Lung microvascular endothelial cell (primary cell): Measurements from ENCODE around the gene FAM174B. TPM values are rescaled to one million over a fixed set of nuclear protein-coding genes. Genes with fewer than 3 reads are reported as not detected.

ENCODE experiments used
- DNase-seq, 2 donors: peaks; one replicate each; pipeline versions ENCODE4 v3.0.0 to v3.0.0-alpha.2; 2010; ENCODE audit warnings: low read depth in 2 of 2
- total RNA-seq: library from RNA; depleted of rRNA; stranded (reverse); fragments of >200 nt; gene quantifications from 2 replicates; pipeline ENCODE4 v1.2.1, GENCODE V29; 2014

Gene FAM174B
- 57.3 and 92.3 TPM in 2 replicates for total RNA-seq

DNA sequence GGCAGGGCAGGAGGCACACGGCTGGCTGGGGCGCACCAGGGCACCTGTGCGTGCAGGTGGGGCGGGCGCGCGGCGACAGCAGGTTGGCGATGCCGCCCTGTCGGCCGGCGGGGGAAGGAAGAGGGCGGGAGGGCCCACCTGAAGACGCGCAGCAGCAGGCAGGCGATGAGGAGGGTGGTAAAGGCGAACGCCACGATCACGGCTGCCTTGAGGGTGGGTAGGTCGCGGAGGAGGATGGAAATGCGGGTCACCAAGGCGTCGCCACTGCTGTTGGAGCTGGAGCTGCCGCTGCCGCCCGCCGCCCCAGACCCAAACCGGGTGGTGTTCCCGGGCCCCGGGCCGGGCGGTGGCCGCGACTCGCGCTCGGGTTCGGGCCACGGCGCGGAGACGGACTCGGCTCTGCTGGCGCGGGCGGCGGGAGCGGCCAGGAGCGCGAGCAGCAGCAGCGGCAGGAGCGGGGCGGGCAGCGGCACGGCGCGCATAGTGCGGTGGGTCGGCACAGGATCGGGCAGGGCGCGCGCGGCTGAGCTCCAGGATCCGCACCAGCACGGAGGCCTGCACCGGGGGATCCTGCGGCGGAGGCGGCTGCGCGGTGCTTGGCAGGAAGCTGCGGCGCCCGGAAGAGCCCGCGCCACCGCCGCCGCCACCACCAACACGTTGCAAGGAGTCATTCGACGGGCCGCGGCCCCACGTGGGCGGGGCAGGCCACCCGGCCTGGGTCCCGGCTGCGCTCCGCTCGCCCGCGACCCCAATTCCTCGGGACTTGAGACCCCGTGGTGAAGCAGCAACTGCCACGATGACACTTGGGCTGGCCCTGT lies at the start of gene FAM174B:
TSS of gene FAM174B (minus strand) at position 598 of the 818 bp plus-strand sequence.
- peak in 1 of 2 donors; percentile 74 for DNase-seq

DNA sequence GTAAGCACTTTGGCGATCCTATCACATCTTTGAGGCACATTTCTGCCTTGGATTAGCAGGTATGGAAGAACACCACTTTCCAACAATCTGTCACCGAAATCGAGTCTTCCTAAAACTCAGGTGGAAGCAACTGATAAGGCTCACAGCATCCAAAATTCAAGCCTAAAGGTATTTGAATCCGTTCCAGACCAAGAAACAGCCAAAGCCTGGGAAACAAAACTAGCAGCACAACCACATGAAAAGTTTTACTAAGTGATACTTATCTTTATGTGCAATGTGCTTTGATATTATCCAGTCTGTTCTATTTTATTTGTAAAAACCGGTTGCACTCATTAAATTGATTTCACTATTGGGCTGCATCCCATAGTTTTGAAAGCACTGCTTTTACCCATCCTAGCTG lies 40.5 kb upstream of the FAM174B start:
- no peak for DNase-seq

DNA sequence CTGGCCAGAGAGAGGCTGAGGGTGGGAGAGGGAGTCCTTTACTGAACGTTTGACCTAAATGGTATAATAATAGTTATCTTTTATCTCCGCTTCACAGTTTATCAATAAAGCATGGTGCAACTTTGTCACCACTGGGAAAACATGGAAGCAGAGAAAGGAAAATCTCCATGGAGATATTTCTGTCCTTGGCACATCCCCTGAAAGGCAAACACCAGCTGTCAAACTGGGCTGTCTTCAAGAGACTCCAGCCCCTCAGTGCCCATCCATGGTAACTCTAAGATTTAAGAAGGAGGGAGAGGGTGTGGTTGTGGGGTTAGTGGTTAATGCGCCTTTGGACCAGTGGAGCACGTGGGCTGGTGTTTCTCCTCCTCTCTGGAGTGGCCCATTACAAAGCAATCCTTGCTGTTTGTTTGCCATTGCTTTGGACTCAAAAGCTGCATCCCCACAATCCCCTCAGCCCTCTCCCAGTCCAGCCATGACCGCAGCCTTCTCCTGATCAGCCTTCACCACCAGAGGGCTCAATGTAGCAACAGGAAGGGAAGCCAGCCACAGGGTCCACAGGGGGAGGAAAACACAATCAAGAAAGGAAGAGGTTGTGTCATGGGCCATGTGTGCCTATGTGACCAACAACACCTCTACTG lies 38.2 kb upstream of the FAM174B start:
- DNase-seq: peak; percentile 53 to 56

- no peak for DNase-seq
Observed at GRCh38 chr15:92690395-92690794, 34.8 kb upstream of the FAM174B start.

GRCh38 chr15:92687746-92688145 lies 32.2 kb upstream of the FAM174B start:
- DNase-seq: no peak

- DNase-seq: peak in 1 of 2 donors; percentile 76
Observed at GRCh38 chr15:92687195-92687602, 31.6 kb upstream of the FAM174B start.

DNA sequence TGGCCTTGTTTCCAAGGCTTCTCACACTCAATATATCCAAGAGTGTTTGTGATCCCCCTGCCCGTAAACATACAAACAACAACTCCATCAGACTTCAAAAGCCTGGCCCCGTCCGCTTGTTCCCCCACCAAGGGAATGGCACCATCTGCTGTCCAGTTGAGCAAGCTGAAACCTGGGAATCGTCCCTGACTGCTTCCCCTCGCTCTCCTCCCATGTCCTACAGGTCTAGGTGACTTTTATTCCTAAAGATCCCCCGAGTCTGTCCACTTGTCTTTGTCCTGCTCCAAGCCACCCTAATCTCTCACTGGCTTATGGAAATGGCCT lies 27.9 kb upstream of the FAM174B start:
- DNase-seq: peak; percentile 34 to 84

DNA sequence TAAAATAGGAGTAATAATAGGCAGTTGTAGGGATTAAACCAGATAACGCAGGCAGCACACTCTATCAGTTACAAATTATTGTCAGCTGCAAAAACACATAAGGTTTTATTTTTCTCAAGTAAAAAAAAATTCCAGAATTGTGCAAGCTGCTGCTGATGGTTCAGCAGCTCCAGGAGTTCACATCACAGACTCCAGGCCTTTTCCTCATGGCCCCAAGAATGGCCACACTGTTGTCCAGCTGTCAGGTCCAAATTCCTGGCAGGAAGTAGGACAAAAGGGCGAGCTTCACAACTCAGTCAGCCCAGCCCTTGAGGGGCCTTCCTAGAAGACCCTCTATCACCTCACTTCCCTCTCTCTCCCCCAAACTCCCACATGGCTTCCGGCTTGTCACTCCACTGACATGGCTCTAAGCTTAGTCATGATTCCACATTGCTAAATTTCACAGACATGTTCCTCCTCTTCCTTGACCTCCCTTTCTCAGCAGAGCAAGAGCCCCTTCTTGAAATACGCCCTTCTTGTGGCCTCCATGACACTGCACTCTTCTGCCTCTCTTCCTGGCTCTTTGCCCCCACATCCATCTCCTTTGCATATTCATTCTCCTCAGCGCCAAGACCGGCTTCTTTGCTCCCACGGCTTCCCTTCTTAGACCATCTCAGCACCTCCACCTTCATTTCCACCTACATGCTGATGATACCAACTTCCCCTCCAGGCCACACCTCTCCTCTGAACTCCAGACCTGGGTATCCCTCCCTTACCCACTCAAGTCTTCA lies 27.4 kb upstream of the FAM174B start:
- no peak for DNase-seq

GRCh38 chr15:92681141-92681631 lies 25.6 kb upstream of the FAM174B start:
- peak in 1 of 2 donors; percentile 62 for DNase-seq

DNA sequence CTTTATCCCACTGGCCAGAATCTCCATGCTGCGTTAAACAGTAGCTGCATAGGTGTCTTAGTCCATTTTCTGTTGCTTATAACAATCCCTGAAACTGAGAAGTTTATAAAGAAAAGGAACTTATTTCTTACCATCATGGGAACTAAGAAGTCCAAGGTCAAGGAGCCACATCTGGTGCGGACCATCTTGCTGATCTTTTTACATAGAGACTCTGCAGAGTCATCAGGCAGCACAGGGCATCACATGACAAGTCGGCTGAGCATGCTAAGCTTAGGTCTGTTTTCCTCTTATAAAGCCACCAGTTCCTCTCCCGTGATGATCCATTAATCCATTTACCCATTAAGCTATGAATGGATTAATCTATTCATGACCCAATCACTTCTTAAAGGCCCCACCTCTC lies 22.4 kb upstream of the FAM174B start:
- DNase-seq: no peak

DNA sequence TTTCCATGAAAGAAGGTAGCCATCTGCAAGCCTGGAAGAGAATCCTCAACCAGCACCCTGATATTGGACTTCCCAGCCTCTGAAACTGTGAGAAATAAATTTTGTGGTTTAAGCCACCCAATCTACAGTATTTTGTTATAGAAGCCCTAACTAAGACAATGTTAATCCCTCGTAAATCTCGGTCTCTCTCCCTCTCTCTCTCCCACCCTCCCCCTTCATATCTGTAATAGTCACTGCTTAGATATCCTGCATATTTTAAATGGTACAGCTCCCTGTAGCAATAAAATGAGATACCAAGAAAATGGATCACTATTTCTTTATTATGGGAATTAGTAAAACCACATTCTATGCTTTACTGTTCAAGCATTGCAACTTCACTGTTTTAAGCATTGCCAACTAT lies 21.0 kb upstream of the FAM174B start:
- no peak for DNase-seq

- no peak for DNase-seq
Observed at GRCh38 chr15:92675485-92675884, 19.9 kb upstream of the FAM174B start.

GRCh38 chr15:92674347-92674746 lies 18.8 kb upstream of the FAM174B start:
- no peak for DNase-seq

DNA sequence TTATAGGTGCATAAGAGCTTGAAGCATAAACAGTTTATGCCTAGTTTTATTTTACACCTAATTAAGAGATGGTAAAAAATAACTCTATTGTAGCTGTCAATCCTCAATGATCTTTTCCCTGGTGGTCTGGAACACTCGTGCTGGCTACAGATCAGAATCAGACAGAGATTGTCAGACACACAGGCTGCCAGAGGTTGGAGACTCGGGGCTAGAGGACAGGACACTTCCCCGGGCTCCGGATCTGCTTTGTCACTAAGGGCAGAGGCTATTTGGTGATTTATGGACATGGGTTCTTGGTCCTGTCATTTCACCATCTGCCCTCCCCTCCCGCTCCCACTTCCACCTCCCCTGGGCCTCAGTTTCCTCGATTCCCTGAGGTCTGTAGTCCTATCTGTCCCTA lies 16.5 kb upstream of the FAM174B start:
- DNase-seq: no peak

- no peak for DNase-seq
Observed at GRCh38 chr15:92671406-92671805, 15.8 kb upstream of the FAM174B start.

DNA sequence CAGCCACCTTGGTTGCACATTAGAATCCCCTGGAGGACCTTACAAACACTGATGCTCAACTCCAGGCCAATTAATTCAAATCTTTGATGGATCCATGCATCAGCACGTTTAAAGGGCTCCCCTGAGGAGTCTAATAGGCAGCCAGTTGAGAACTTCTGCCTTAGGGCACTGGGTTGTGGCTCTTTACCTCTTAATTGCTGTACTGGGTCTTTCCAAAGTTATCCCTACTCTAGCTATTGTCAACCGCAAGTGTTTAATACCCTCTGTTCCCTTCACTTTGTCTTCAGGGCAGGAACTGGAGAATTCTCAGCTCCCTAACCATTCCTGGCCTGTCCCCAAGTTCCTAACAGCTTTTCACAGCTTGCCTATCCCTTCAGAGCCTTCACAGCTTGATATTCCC lies 15.0 kb upstream of the FAM174B start:
- no peak for DNase-seq

DNA sequence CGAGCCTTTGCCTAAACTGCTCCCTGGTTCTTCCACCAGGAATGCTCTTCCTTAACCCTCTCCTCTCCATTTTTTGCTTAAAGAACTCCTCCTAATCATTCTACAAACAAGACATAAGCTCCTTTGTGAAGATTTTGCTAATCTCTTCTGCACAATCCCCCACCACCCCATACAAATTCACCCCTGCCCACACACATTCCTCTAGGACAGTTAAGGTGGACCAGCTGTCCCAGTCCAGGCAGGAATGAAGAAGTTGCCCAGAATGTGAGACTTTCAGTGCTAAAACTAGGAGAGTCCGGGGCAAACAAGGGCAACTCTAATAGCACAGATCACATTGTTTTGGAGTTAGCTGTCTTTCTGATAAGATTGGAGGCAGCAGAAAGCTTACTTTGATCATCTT lies 13.9 kb upstream of the FAM174B start:
- DNase-seq: no peak

GRCh38 chr15:92668620-92669019 lies 13.0 kb upstream of the FAM174B start:
- DNase-seq: no peak

- DNase-seq: no peak
Observed at GRCh38 chr15:92667970-92668485, 12.5 kb upstream of the FAM174B start.

- peak in 1 of 2 donors; percentile 56 for DNase-seq
Observed at GRCh38 chr15:92667287-92667904, 11.8 kb upstream of the FAM174B start.

- peak in 1 of 2 donors; percentile 74 for DNase-seq
Observed at GRCh38 chr15:92666780-92667179, 11.2 kb upstream of the FAM174B start.
